ENCODE measurements around the gene NOTUM.

NOTUM gene

DNA sequence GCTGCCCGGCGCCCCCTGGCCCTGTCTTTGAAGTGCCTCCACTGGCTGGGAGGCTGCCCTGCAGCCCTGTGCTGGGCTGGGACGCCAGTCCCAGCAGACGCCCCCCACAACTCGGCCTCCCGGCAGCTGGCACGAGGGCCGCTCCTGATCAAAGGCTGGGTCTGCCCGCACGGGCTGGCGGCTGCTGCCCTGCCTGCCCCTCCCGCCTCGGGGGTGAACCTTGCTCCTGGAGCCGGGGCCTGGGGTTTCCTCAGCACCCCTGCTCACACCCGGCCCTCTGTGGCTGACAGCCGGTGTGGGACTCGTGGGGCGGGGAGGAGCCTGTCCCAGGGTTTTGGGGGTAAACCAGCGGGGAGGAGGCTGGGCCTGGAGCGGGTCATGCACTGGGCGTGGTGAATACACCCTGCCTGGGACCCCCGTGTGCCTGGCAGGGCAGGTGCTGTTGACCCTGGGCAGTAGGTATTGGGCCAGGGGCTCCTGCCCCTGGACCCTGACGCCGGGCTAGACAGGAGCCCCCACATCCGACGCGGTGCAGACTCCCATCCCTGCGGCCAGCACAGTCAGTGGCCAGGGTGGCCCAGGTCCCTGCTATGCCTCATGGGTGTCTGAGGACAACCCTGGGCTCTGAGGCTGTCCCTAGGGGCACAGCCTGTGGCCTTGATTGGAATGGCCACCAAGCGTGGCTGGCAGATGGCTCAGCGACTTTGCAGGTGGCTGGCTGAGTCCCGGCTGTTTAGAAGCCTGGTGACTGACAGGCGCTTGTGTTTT, 40.0 kb upstream of the NOTUM start:
- no peak for DNase-seq (ENCODE audit: low read depth)
- no peak overlapping the region for H3K4me3 ChIP-seq (ENCODE audit: low read depth, low read length)
- TF ChIP-seq, protein P1, sequence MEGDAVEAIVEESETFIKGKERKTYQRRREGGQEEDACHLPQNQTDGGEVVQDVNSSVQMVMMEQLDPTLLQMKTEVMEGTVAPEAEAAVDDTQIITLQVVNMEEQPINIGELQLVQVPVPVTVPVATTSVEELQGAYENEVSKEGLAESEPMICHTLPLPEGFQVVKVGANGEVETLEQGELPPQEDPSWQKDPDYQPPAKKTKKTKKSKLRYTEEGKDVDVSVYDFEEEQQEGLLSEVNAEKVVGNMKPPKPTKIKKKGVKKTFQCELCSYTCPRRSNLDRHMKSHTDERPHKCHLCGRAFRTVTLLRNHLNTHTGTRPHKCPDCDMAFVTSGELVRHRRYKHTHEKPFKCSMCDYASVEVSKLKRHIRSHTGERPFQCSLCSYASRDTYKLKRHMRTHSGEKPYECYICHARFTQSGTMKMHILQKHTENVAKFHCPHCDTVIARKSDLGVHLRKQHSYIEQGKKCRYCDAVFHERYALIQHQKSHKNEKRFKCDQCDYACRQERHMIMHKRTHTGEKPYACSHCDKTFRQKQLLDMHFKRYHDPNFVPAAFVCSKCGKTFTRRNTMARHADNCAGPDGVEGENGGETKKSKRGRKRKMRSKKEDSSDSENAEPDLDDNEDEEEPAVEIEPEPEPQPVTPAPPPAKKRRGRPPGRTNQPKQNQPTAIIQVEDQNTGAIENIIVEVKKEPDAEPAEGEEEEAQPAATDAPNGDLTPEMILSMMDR (IDR thresholded peaks at IDR 0.05; ENCODE audit: insufficient read depth, low read depth, low read length, missing control alignments): no peak

DNA sequence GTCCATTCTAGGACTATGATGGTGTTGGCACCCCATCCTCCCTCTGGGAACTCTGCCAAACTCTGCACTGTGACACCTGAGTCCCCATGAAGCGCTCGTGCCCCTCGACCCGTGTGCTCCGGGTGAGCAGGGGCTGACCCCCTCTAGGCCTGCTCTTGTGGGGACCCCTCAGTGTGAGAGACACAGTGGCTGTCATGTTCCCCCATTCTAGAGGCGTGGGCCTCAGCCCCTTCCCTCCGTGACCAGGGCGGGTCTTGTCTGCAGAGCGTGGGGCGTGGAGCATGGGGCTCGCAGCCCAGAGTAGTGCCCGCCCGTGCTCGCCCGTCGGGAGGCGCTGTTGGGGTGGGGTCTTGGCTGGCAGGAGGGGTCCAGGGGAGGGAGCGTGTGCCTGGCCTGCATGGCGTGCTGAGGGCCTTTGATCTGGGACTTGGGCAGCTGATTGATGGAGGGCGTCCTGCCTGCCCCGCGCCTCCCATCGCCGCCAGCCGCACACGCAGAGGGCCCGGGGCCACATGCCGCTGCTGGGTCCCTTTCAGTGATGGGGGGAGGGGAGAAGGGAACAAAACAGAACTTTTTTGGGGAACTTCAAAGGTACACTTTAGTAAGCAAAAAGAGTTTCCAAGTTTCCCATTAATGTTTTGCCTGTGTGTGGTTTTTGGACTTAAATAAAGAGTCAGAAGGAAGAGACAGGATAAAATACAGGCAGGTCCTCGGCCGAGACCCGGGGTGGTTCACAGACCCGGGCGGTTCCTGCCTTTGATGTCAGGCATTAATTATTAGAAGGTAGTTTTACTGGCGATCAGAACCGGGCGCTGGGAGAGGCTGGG, 39.2 kb upstream of the NOTUM start:
- no peak for DNase-seq (ENCODE audit: low read depth)
- H3K4me3 ChIP-seq (ENCODE audit: low read depth, low read length): no peak overlapping the region
- TF ChIP-seq, protein P1 (IDR thresholded peaks at IDR 0.05; ENCODE audit: insufficient read depth, low read depth, low read length, missing control alignments): no peak

DNA sequence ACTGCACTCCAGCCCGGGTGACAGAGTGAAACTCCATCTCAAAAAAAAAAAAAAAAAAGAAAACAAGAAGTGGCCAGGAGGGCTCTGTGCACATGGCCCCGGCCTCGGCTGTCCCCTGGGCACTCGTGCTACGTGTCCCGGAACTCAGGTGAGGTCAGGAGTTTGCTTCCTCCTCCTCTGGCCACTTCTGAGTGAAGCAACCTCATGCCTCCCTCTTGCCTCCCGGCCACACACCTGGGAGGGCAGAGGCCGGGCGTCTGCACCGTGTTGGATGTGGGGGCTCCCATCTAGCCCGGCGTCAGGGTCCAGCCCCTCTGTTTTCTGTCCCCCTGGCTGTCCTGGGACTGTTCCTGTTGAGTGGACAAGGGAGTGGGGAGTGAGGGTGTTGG, 38.6 kb upstream of the NOTUM start:
- TF ChIP-seq, protein P1 (IDR thresholded peaks at IDR 0.05; ENCODE audit: insufficient read depth, low read depth, low read length, missing control alignments): no peak
- no peak overlapping the region for H3K4me3 ChIP-seq (ENCODE audit: low read depth, low read length)
- no peak for DNase-seq (ENCODE audit: low read depth)

DNA sequence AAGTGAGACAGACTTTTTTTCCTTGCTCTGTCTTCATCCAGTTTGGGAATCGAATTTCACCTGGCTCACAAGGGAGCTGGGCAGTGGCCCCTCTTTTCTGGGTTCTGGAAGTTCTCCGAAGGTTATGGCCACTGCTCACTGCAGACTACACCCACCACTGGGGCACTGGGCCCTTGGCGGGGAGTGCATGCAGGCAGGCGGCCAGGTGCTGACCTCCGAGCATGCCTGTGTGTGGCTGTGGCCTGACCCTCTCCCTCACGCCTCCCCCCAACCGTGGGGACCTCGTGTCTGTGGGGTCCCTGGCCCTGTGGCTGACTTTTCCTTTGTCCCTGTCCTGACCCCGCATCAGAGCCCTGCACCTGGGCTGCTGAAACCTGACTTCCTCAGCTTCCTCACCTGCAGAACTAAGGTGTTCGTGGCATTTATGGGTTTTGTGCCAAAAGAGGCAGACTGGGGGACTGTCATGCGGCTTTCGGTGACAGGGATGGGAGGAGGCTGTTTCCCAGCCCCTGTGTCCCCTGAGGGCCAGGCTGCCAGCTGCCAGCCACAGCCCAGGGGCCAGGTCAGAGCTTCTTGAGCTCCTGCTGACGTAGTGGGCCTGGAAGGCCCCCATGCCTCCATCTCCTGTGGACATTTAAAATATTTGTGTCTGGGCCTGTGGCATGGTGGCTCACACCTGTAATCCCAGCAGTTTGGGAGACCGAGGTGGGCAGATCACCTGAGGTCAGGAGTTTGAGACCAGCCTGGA, 37.9 kb upstream of the NOTUM start:
- no peak overlapping the region for H3K4me3 ChIP-seq (ENCODE audit: low read depth, low read length)
- DNase-seq (ENCODE audit: low read depth): no peak
- TF ChIP-seq, protein P1 (IDR thresholded peaks at IDR 0.05; ENCODE audit: insufficient read depth, low read depth, low read length, missing control alignments): no peak

DNA sequence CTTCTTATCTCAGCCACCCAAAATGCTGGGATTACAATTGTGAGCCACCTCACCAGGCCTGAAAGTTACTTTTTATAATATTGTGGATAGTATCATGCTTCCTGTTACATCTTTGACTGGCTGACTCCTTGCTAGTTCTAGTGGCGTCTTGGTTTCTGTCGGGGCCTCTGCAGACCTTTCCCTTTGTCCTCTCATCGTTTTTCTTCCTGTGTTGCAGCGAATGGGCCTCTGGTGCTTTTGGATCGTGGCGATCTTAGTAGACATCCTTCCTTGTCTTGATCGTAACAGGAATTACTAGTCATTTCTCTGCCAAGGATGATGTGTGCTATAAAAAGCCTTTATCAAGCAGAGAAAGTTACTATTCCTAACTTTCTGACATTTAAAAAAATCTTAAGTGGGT, 37.2 kb upstream of the NOTUM start:
- DNase-seq (ENCODE audit: low read depth): no peak
- TF ChIP-seq, protein P1 (IDR thresholded peaks at IDR 0.05; ENCODE audit: insufficient read depth, low read depth, low read length, missing control alignments): no peak
- H3K4me3 ChIP-seq (ENCODE audit: low read depth, low read length): no peak overlapping the region

DNA sequence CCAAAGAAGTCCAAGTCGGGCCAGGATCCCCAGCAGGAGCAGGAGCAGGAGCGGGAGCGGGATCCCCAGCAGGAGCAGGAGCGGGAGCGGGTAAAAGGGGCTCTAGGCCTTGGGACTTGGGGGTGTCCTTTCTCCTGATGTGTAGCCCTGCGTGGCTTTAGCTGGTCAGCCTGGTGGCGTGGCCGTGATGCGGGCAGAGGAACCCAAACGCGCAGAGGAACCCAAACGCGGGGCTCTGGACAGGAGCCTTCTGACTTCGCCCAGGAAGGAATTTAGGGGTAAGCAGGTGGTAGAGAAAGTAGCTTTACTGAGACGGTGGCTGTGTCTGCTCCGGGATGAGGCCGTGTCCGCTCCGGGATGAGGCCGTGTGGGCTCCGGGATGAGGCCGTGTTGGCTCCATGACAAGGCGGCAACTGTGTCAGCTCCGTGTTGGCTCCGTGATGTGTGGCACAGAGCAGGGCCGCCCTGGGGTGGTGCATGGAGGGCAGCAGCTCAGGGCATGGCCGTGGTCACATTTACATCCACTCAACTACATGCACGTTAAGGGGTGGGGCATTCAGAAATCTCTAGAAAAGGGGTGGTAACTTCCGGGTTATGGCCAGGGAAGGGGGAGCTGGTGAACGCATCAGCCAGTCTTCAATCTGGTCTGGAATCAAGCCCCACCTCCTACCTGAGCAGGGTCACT, 35.9 kb upstream of the NOTUM start:
- no peak for DNase-seq (ENCODE audit: low read depth)
- TF ChIP-seq, protein P1 (IDR thresholded peaks at IDR 0.05; ENCODE audit: insufficient read depth, low read depth, low read length, missing control alignments): no peak
- no peak overlapping the region for H3K4me3 ChIP-seq (ENCODE audit: low read depth, low read length)
